OCI-LY1 (cell line): ENCODE data around the gene VPS37D.

ENCODE experiments used
- H2AFZ ChIP-seq: fragments of 200-600 bp; sonication (generic), shearing (Covaris generic); 2 replicates; pipeline ENCODE4 v1.6.0; 2014; ENCODE audit warnings: antibody characterized with exemption, mild to moderate bottlenecking, low read length
- H3F3A ChIP-seq: fragments of 200-600 bp; sonication (generic), shearing (Covaris generic); 2 replicates; pipeline ENCODE4 v1.6.0; 2014; ENCODE audit warnings: mild to moderate bottlenecking, antibody characterized with exemption, low read length, moderate library complexity; ENCODE audit not compliant: insufficient read depth
- H3K27ac ChIP-seq: fragments of 200-600 bp; sonication (generic); 2 replicates; pipeline ENCODE4 v1.5.1; 2014; ENCODE audit warnings: low read length, mixed run types, mild to moderate bottlenecking, low read depth; ENCODE audit not compliant: poor library complexity, severe bottlenecking
- H3K27me3 ChIP-seq: fragments of 200-600 bp; sonication (generic); 2 replicates; pipeline ENCODE4 v1.6.0; 2014; ENCODE audit warnings: antibody characterized with exemption, mild to moderate bottlenecking, low read length, moderate library complexity; ENCODE audit not compliant: insufficient read depth
- H3K36me3 ChIP-seq: fragments of 200-600 bp; sonication (generic); 2 replicates; pipeline ENCODE4 v1.6.1; 2014; ENCODE audit warnings: mild to moderate bottlenecking, antibody characterized with exemption, low read length, moderate library complexity, mixed read lengths; ENCODE audit not compliant: insufficient read depth
- H3K4me1 ChIP-seq: fragments of 200-600 bp; sonication (generic); 2 replicates; pipeline ENCODE4 v1.5.1; 2014; ENCODE audit warnings: mild to moderate bottlenecking, low read length, moderate library complexity; ENCODE audit not compliant: insufficient read depth, severe bottlenecking
- H3K4me2 ChIP-seq: fragments of 200-600 bp; sonication (generic), shearing (Covaris generic); 2 replicates; pipeline ENCODE4 v1.6.1; 2014; ENCODE audit warnings: low read length
- H3K4me3 ChIP-seq: fragments of 200-600 bp; sonication (generic); 2 replicates; pipeline ENCODE4 v1.5.1; 2014; ENCODE audit warnings: low read length, low read depth, mild to moderate bottlenecking, mixed read lengths; ENCODE audit not compliant: poor library complexity, severe bottlenecking
- H3K79me2 ChIP-seq: fragments of 200-600 bp; shearing (Covaris generic); 2 replicates; pipeline ENCODE4 v1.6.1; 2016; ENCODE audit warnings: mixed run types, low read length, mixed read lengths; ENCODE audit not compliant: insufficient read depth
- H3K9ac ChIP-seq: fragments of 200-600 bp; sonication (generic), shearing (Covaris generic); 2 replicates; pipeline ENCODE4 v1.6.1; 2014; ENCODE audit warnings: mild to moderate bottlenecking, low read length, mixed read lengths
- H3K9me2 ChIP-seq: fragments of 200-600 bp; sonication (generic), shearing (Covaris generic); 2 replicates; pipeline ENCODE4 v1.6.1; 2014; ENCODE audit warnings: low read depth, mild to moderate bottlenecking, low read length, mixed read lengths
- H3K9me3 ChIP-seq: fragments of 200-600 bp; shearing (Covaris generic); 2 replicates; pipeline ENCODE4 v1.6.1; 2014; ENCODE audit warnings: low read length, mixed read lengths
- H4K20me1 ChIP-seq: fragments of 200-600 bp; sonication (generic), shearing (Covaris generic); 2 replicates; pipeline ENCODE4 v1.6.0; 2016; ENCODE audit warnings: mild to moderate bottlenecking, low read length; ENCODE audit not compliant: insufficient read depth
- EZH2 ChIP-seq: fragments of 200-600 bp; sonication (generic), shearing (Covaris generic); IDR thresholded peaks from 2 replicates; pipeline ENCODE4 v1.8.0; 2017; ENCODE audit warnings: borderline replicate concordance, mixed run types, mild to moderate bottlenecking, antibody characterized with exemption, low read length, moderate library complexity, mixed read lengths
- TF ChIP-seq, protein P1 (sequence below): fragments of 200-600 bp; sonication (generic), shearing (Covaris generic); IDR thresholded peaks from 2 replicates; pipeline ENCODE4 v1.5.1; 2017; ENCODE audit warnings: mild to moderate bottlenecking, antibody characterized with exemption, low read length, moderate library complexity, mixed read lengths

The VPS37D gene

DNA sequence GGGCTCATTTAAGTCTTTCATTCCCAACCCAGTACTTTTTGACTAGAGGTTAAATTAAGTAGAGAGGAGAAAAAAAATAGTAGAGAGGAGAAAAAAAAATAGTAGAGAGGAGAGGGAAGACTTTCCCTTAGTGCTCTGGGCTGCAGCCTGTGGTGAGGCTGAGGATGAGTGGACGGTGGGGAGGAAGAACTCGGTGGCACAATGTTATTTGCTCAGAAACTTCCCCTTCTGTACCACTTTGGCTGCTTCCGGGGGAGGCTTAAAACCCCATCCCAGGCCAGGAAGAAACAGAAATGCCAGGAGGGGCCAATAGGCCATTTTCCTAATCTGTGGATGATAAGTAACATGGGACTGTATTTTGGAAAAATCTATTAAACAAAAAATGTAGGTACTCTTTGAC is 28.7 kb upstream of the VPS37D start:
- H3K4me1 ChIP-seq: no peaks in the 10 kb centered on the region
- H3F3A ChIP-seq: no peaks in the 10 kb centered on the region
- no peak overlapping the region for H3K9ac ChIP-seq
- peaks cover 3% of the 10 kb centered on the region; the same call in 1 of the 2 replicates for H3K9me3 ChIP-seq
- no peaks in the 10 kb centered on the region for H3K79me2 ChIP-seq
- H3K4me2 ChIP-seq: no peak overlapping the region
- TF ChIP-seq, protein P1, sequence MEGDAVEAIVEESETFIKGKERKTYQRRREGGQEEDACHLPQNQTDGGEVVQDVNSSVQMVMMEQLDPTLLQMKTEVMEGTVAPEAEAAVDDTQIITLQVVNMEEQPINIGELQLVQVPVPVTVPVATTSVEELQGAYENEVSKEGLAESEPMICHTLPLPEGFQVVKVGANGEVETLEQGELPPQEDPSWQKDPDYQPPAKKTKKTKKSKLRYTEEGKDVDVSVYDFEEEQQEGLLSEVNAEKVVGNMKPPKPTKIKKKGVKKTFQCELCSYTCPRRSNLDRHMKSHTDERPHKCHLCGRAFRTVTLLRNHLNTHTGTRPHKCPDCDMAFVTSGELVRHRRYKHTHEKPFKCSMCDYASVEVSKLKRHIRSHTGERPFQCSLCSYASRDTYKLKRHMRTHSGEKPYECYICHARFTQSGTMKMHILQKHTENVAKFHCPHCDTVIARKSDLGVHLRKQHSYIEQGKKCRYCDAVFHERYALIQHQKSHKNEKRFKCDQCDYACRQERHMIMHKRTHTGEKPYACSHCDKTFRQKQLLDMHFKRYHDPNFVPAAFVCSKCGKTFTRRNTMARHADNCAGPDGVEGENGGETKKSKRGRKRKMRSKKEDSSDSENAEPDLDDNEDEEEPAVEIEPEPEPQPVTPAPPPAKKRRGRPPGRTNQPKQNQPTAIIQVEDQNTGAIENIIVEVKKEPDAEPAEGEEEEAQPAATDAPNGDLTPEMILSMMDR: no peak
- no peak for TF ChIP-seq EZH2
- H3K27ac ChIP-seq: no peak overlapping the region
- H3K9me2 ChIP-seq: no peaks in the 10 kb centered on the region
- peaks cover 7% of the 10 kb centered on the region; the same call in 1 of the 2 replicates for H3K27me3 ChIP-seq
- H3K4me3 ChIP-seq: no peak overlapping the region
- H2AFZ ChIP-seq: no peak overlapping the region
- no peaks in the 10 kb centered on the region for H4K20me1 ChIP-seq
- H3K36me3 ChIP-seq: no peaks in the 10 kb centered on the region

DNA sequence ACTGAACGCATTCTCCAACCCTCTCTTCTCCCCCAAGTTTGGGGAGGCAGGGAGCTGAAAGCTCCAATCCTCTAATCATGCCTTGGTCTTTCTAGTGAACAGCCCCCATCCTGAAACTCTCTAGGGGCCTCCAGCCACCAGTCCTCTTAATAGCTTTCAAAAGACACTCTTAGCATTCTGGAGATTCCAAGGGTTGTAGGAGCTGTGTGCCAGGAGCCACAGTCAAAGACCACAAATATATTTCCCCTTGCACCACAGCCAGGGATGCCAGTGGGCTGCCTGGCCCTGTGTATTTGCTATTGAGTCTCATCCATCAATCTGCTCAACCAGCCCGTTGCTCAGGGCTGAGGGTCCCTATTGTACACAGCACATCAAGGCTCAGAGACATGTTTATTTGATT is 24.8 kb upstream of the VPS37D start:
- Histone ChIP-seq H2AFZ (no peak overlapping the region), H3K4me3 (no peak overlapping the region), H3K4me1 (peaks cover 1% of the 10 kb centered on the region), H3K79me2 (no peaks in the 10 kb centered on the region), H3K27me3 (peaks cover 6% of the 10 kb centered on the region; the same call in 1 of the 2 replicates), H3K9ac (no peak overlapping the region), H3F3A (no peaks in the 10 kb centered on the region), H3K4me2 (no peak overlapping the region), H4K20me1 (no peaks in the 10 kb centered on the region), H3K36me3 (no peaks in the 10 kb centered on the region), H3K9me3 (peaks cover 3% of the 10 kb centered on the region; the same call in 1 of the 2 replicates), H3K27ac (no peak overlapping the region), H3K9me2 (no peaks in the 10 kb centered on the region)
- TF ChIP-seq, protein P1: no peak
- TF ChIP-seq EZH2: no peak

DNA sequence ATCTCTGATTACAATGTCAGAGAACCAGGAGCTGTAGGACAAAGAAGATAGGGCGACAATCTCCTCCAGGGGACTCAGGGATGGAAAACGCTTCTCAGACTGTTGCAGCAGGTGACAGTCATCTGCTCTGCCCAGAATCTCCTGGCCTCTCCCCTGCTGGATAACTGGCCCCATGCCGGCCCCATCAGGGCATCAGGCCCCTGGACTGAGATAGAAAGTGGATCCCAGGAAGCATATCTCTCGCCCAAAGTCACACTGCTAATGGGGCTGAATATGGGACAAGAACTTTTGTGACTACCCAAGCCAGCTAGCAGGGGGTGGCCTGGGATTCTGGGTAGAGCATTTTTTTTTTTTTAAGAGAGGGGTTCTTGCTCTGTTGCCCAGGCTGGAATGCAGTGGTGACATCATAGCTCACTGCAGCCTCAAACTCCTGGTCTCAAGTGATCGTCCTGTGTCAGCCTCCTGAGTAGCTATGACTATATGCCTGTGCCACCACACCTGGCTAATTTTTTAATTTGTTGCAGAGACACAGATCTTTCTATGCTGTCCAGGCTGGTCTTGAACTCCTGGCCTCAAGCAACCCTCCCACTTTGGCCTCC is 22.8 kb upstream of the VPS37D start:
- Histone ChIP-seq H3K79me2 (no peaks in the 10 kb centered on the region), H3F3A (no peaks in the 10 kb centered on the region), H3K9me3 (peaks cover 3% of the 10 kb centered on the region; the same call in 1 of the 2 replicates), H4K20me1 (no peaks in the 10 kb centered on the region), H3K9me2 (no peaks in the 10 kb centered on the region), H3K36me3 (no peaks in the 10 kb centered on the region), H3K4me3 (no peak overlapping the region), H3K9ac (no peak overlapping the region), H3K4me2 (no peak overlapping the region), H2AFZ (no peak overlapping the region), H3K27me3 (peaks cover 6% of the 10 kb centered on the region; the same call in 1 of the 2 replicates), H3K27ac (no peak overlapping the region), H3K4me1 (peaks cover 5% of the 10 kb centered on the region)
- TF ChIP-seq, protein P1: no peak
- TF ChIP-seq EZH2: no peak
